DMS153 treated with DMSO at 0.1 percent for 48 hours (cell line): Measurements from ENCODE around the gene PPP1R3C.

Experiments used
- DNase-seq: peaks from one replicate; lab custom pipeline; 2025; ENCODE audit not compliant: unreplicated experiment; lab: John Stamatoyannopoulos, UW

The PPP1R3C gene

DNA sequence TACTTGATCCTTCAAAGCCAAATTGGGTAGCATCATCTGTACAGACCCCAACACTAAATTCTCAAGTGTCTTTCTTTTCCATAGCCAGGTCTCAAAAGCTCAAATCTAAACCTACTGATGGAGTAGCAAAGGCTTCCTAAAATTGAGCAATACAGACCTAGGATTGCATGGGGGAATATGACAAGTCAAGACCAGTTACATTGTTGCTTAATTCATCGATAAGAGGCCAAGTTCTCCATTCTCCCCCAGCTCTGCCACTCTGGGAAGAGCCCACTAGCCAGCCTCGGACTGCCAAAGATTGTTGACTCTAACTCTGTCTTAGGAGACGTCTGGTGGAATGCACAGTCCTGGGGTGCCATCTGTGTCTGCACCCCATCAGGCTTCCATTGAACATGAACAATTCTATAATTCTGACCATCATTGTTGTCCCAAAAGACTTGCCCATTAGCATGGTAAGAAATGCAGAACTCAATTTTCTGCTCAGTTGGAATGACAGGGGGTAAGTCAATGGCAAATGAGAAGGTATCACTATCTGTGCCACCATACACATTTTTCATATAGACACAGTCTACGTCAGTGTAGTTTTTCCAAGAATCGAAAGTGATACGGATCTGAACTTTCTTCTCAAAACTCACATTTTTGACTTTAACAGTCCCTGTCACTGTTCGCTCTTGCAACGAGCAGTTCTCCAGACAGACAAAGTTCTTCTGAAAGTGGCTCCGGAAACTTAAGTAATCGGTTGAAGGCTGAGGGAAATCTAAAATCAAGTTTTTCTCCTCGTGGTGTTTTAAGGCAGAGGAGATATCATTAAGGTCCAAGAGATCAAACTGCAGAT is 2.9 kb downstream of the PPP1R3C start:
- DNase-seq, result no peak

DNA sequence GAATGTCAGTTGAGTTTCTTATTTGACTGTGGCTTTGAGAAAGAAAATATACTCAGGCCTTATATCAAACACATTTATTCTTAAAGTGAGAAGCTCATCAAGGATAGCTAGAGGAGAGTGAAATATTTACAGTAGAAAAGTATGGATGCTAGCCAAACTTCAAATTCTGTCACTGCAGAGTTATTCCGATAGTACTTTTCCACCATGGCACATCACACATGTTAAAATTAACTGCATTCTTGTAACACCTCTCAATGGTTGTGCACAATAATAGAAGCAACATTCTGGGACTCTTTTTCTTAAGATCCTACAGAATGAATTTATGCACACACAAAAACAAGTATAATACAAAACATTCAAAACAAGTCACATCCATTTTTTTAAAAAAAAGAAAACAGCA is 4.5 kb downstream of the PPP1R3C start:
- no peak for DNase-seq

DNA sequence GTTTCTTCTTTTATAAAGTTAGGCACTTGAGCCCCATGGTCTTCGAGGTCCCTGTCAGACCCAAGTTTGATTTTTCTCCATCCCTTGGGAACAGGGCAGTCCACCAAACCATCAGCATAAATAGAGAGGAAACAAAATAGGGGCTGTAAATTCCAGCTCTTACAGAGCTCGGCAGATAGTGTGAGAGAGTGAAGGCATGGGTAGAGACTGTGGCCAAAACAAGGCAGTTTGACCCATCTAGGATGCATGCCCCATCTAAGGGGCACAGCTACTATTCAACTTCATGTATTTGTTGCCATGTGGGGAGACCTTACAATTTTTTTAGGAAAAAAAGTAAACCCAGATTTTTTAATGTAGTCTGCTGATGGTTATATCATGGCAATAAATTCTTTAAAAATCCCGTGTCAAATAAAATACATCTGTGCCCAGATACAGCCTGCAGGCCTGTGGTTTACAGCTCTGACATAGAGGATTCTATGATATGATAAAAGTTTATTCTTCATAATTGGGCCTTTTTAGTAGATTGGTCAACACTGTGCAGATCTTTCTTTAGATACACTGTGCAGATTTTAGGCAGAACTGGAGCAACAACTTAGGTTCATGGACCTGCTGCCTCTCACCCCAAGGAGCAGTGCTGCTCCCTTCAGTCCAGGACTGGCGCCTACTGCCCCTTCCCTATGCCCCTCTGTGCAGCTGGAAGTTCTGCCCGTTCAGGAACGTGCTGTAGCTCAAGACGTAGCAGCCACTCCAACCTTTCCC is 5.3 kb downstream of the PPP1R3C start:
- no peak for DNase-seq

DNA sequence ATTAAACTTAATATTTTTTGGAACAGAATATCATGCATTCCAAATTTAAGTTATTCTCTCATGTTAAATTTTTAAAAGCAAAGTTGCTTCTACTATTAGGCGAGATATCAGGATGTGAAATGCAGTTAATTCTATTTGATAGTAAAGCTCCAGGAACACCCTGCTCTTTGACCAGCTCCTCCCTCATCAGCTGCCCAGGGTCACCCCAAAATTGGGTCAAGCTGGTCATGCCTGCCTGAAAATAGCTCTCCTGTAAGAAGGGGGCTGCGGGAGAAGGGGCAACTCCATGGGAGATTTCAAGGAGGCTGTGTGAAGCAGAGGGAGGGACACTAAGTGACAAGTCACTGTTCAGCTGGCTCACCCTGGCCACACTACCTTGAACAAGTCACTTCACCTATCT is 5.9 kb downstream of the PPP1R3C start:
- no peak for DNase-seq

DNA sequence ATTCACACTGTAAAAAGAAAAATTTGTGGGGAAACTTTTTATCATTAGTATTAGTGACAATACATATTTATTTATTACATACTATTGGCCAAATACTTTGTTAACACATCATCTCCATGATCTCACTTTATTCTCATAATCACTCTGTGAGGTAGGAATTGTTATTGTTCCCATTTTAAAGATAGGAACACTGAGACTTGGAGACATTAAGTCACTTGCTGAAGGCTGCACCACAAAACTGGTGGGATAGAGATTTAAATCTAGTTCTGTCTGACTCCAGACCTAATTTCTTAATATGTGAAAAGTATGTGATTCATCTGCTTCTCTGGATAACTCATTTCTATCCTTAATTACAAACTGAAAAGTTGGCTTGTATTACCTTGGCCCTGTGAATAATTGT is 8.2 kb downstream of the PPP1R3C start:
- DNase-seq, result no peak

DNA sequence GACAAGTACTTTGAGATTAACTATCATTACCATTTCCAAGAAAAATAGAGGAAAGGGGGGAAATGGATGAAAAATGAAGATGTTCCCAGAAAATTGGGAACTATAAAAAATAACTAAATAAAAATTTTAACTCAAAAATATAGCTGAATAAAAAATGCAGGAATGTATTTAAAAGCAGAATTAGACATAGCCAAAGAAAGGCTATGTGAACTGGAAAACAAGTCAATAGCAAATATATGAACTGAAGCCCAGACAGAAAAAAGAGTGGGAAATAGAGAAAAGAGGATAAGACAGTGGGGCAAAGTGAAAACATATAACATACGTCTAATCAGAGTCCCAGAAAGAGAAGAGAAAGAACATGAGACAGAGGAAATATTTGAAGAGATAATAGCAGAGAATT is 10.3 kb downstream of the PPP1R3C start:
- no peak for DNase-seq

DNA sequence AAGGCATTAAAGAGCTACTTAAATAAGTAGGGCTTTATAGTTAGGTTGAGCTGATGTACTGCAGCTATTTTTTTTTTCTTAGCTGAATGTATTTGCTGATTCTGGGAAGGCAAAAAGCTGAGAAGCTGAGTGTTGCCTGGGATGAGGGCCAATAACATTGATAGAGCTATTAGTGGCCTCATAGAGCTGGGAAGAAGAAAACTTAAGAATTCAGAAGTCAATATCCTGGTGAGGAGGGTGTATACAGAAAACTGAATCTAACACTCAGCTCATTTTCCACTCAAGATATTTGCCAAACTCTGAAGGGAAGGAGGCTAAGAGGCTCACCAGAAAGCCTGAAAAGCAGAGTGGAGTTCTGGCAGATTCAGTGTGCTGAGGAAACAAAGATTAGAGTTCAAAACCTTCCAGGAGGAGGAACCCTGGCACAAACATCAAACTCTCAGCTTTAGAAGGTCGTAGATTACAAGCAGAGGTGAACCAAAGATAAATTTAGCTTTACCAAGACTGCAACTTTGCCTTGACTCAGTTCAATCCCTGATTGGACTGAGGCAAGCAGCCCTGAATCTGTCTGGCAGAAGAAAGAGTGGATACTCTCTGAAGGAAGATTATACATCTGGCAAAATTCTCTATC is 11.3 kb downstream of the PPP1R3C start:
- no peak for DNase-seq

DNA sequence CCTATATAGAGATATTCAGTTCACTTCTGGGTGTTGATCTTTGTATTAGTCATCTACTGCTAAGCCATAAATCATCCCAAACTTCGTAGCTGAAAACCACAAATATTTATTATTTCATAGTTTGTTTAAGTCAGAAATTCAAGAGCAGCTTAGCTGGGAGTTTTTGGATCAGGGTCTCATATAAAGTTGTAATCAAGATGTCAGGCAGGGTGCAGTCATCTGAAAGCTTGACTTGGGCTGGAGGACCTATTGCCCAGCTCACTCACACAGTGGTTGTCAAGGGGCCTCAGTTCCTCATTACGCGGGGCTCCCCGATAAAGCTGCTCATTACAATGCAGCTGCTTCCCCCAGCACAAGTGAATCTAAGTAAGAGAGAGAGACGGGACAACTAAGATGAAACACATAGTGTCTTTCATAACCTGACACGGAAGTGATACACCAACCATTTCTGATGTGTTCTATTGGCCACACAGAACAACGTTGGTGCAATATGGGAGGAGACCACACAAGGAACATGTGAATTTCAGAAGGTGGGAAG is 15.7 kb downstream of the PPP1R3C start:
- no peak for DNase-seq

DNA sequence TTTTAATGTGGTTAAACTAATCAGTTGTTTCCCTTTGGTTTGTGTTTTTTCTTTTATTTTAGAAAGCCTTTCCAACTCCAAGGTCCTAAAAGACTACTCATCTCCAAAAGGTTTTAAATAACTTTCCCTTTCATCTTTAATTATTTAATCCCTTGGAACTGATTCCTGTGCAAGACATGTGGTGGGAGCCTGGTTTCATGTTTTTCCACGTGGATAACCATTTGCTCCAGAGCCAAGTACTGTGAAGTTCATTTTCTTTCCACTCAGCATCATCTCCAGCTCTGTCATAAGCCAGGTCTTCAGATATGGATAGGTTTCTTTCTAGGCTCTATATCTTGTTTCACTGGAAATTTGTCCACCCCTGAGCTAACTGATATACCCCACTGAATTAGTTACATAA is 16.7 kb downstream of the PPP1R3C start:
- DNase-seq, result no peak

DNA sequence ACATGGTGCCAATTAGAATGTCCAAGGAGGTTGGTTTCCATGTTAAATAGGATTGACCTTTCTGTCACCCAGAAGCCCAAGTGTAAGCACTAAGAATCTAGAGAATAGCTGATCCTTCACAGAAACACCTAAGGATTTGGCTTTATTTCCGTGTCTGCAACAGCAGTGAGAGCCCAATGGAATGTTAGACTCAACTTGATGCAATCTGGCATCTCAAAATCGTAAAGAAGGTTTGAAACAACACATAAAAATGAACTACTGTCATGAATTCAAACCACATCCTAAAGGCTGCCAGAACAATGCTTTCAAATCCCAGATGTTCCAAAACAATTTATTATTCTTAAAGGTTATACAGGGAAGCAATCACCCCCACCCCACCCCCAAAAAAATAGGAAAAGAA is 18.6 kb downstream of the PPP1R3C start:
- no peak for DNase-seq

DNA sequence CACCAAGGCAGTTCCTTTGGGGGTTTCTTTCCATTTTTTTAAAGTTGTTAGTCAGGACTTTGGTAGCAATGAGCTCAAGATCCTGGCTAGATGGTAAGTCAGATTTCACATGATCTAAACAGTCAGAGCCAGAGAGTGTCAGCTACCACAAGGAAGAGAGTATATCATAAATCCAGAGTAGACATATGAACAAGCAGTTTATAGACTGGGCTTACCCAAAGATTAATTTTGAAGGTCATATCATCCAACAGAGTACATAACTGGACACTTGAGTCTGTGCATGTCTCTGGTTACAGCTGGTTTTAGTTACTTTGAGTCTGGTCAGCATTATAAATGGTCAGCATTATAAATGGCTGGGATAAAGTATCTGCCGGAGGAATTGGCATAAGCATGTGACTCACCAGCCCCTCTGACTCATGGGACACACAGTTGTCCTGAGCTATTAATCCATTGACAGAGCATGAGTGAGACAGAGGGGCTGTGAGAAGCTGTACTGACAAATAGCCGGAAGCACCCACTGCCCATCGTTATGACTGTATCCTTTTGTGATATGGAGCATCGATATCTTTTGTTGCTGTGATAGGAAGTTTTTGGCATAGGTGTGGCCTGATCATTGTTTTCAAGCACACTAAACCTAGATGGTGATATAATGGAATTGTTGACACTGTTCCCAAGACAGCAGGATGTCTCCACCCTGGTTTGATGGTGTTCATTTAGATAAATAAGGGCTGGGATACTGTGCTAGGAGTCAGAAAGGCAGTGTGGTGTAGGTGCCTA is 19.3 kb downstream of the PPP1R3C start:
- no peak for DNase-seq

DNA sequence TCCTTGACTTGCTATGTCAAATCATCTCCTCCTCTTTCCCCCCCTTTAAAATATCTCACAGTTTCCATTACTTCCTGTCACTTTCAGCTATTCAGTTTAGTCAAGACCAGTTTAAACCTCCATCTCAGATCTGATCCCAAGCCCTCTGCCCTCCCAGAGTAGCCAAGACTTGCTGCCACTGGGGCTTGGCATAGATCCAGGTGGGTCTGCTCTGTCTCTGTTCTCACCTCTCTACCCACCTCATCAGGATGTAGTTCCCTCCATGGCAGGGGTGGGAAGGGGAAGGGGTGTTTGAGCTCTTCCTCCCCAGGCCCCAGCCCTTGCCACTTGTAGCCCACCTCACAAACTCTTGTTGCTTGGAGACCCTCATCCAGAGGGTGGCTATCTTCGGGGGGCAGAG is 22.0 kb downstream of the PPP1R3C start:
- no peak for DNase-seq

DNA sequence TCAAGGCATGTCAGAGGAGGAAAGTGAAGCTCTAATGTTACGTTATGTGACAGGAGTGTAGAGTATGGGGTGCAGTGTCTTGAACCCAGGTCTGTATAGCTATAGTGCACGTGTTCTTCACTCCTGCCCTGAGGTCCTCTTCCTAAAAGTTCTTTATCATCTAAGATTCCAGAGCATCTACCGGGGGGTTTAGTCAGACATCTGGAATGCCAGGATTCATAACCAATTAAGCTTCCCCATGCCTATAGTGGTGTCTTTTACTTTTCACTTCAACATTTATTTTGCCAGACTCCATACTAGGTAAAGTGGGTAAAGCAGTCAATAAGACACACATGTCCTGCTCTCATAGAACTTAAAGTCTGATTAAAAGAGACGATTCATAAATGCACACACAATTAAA is 22.4 kb downstream of the PPP1R3C start:
- no peak for DNase-seq

DNA sequence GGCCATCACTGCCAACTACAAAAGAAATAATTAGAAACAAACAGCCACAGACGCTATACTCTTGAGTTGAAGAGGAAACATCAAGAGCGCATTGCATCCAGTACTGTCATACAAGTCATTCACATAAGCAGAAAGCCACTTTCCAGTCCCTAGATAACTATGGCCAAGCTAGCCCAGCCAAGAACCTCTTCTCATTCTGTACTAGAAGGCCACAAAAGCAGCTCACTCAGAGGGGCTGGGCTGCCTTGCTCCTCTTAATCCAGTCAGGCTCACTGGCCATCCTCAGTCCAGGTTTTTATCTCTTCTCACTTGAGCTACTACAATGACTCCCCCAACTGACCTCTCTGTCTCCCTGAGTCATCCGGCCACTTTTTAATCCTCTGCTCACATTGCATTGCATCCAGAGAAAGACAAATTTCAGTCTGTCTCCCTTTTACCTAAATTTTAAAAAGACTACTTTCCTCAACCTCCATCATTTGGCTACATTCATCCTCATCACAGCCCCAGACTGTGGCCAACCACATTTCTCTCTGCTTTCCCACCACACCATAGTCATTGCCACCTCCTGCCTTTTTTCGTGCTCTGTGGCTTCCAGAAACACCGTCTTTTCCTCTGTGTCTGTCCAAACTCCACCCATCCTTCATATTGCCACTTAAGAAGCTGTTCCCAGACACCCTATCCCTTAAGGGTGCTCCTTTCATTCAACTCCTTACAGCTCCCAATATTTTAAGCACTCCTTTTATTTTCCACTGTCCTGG is 25.0 kb downstream of the PPP1R3C start:
- DNase-seq, result no peak

DNA sequence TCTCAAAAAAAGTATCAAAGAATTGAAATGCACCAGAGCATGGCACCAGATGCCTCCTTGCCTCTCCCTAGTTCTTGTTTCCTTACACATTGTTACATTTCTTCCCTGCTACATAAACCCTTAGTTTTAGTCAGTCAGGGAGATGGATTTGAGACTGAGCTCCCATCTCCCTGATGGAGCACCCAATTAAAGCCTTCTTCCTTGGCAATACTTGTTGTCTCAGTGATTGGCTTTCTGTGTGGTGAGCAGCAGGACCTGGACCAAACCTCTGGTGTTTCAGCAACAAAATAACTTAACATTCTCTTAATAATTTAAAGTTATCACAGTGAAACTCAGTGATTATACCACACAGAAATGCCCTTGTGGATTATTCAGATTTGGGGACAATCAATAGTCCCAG is 26.9 kb downstream of the PPP1R3C start:
- no peak for DNase-seq

DNA sequence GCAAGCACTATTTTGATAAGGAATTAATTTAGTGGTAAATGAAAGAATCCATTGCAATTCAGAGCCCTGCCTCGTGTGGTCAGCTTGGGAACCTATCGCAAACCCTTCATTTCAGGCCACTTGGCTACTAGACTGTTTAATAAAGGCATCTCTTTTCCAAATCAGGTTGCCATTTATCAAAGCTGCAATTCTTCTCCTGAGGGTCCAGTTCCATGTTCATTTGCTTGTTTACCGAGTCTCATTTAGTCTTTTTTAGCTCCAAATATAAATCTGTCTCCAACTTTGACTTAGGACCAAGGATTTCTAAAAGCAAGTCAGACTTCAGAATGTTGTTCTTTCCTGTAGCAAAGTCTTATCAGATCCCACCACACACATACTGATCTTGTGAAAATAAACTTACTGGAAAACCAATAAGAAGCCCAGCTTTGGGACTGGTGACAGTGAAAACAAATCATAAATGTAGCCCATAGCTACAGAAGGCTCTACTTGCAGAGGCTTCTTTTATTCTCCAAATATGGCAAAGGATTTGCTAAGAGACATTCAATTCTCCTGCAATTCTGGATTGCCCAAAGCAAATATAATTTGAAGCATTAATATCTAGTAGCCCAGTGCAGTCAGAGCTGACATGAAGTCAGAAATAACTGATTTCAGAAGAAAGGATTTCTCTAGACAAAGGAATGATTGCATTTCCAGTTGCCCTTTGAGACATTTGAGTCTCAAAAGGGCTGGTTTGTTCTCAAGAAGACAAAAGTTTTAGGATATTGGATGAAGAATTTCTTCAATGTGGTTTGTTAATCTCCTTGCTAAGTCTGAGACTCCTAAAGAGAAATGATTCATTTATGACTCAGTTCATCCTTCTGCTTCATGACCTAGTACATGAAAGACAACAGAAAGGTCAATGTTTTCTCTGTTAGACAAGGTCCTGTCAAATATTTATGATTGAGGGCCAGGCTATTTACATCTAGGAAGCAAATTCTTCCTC is 28.0 kb downstream of the PPP1R3C start:
- no peak for DNase-seq

DNA sequence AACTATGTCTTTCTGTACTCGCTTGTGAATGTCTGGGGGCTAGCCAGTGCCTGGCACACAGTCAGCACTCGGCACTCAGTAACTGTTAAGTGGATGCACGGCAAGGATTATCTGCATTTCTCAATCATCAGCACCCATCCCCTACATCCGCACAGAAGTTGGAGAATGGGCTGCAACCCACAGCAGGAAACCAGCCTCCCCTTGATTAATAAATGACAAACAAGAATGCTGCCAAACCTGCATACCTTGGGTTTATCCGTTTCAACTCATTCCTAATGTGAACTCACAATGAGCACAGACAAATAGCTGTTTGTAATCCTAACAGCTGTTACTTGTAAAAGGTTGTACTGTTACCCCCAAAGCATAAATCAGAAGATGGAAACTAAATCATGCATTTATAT is 28.9 kb downstream of the PPP1R3C start:
- no peak for DNase-seq

DNA sequence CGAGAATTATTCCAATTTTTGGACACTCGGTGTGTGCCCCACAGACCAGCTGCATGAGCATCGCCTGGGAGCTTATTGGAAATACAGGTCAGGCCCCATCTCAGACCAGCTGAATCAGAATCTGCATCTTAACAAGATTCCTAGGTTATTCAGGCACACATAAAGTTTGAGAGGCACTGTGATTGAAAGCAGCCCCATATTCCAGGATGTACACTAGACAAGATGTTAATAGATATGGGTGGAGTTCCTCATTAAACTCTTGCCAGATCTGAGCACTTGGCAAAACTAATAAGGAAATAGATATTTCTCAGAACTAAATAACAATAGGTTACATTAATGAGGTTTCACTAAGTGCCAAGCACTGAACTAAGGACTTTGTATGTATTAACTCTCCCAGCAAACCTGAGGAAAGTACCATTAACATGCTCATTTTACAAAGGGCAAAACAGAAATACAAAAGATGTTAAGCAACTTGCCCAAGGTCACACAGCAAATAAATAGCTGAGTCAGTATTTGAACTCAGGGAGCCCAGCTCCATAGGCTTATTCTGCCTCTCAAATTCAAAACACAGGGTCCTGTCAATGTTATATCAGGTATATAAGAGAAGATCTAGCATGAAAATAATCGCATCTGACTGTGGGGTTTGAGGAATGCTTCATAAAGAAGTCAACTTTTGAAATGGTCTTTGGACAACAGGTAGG is 29.9 kb downstream of the PPP1R3C start:
- DNase-seq, result no peak

DNA sequence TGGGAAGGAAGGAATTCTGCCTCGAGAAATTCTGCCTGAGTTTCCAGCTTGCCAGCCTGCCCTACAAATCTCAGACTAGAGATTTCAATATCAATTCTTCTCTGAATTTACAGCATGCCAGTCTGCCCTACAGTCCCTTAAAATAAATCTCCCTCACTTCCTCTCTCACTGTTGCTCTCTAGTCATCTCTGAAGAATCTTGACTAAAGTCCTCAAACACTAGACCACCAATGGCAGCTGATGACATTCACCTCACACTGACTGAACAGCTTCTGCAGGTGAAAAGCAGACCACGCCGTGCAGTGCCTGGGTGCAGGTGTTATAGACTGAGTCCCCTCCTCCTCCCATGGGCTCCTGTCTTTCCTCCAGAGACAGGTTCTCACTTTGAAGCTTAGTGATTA is 30.4 kb downstream of the PPP1R3C start:
- no peak for DNase-seq
